Kidney (tissue), 14 donors: ENCODE measurements around the gene SNX13. TPM values are rescaled to one million over a fixed set of nuclear protein-coding genes. Genes with fewer than 3 reads are reported as not detected.

Experiments
- DNase-seq, 5 donors: peaks; one replicate each; pipeline ENCODE4 v3.0.0-alpha.2; 2013 to 2020
- FAIRE-seq: peaks from 2 replicates; lab custom pipeline; 2012; peaks lifted over from hg19 to GRCh38; lab: Jason Lieb, UNC
- H3K27ac ChIP-seq, 2 donors: one replicate each; pipeline ENCODE4 v1.7.0; 2013; ENCODE audit warnings: low read depth in 2 of 2, low read length in 2 of 2, inconsistent platforms in 1 of 2
- H3K27me3 ChIP-seq: one replicate; pipeline ENCODE4 v1.7.1; 2013; ENCODE audit warnings: low read length, inconsistent platforms; ENCODE audit not compliant: control insufficient read depth, insufficient read depth
- H3K36me3 ChIP-seq, 3 donors: one replicate each; pipeline versions ENCODE4 v1.7.0 to v1.7.1; 2013; ENCODE audit warnings: low read length in 3 of 3, control low read depth in 1 of 3, inconsistent platforms in 1 of 3; ENCODE audit not compliant: insufficient read depth in 3 of 3, control insufficient read depth in 2 of 3
- H3K4me1 ChIP-seq, 3 donors: one replicate each; pipeline versions ENCODE4 v1.7.0 to v1.7.1; 2013; ENCODE audit warnings: low read length in 3 of 3, inconsistent platforms in 1 of 3, low read depth in 1 of 3; ENCODE audit not compliant: control insufficient read depth in 2 of 3, insufficient read depth in 2 of 3
- H3K4me3 ChIP-seq, 3 donors: one replicate each; pipeline versions ENCODE4 v1.7.0 to v1.8.1; 2013; ENCODE audit warnings: low read length in 3 of 3, control low read depth in 1 of 3, inconsistent platforms in 1 of 3
- H3K9ac ChIP-seq, 3 donors: one replicate each; pipeline versions ENCODE4 v1.7.0 to v1.7.1; 2013; ENCODE audit warnings: low read length in 3 of 3, control low read depth in 1 of 3, inconsistent platforms in 1 of 3
- H3K9me3 ChIP-seq, 3 donors: one replicate each; pipeline versions ENCODE4 v1.7.0 to v1.7.1; 2013; ENCODE audit warnings: low read length in 3 of 3, control low read depth in 1 of 3, inconsistent platforms in 1 of 3; ENCODE audit not compliant: control insufficient read depth in 2 of 3, insufficient read depth in 1 of 3
- intact Hi-C: fragments of 100-400 bp; cut with DNase I; formaldehyde crosslinking; loops from one replicate; pipeline ENCODE4 v1.11.1; 2022
- polyA plus RNA-seq: library from polyadenylated mRNA; stranded (reverse); fragments of 350-450 nt; fragmentation: Illumina TruSeq; extraction: RNeasy Lipid Tissue Mini Kit (QIAGEN cat#74804); gene quantifications from one replicate; pipeline ENCODE4 v1.2.3, GENCODE V29; 2014; ENCODE audit warnings: low read depth, low replicate concordance; ENCODE audit not compliant: insufficient read depth
- total RNA-seq: library from RNA; stranded (reverse); fragmentation: NEBNext Ultra II Directional; extraction: Animal tissue kit (Norgen Biotek cat#: 25700); gene quantifications from one replicate; pipeline ENCODE4 v1.2.1, GENCODE V29; 2021
- TF ChIP-seq, protein P1 (sequence below): IDR thresholded peaks from 3 replicates; pipeline ENCODE4 v1.5.1; 2012; ENCODE audit warnings: mild to moderate bottlenecking, moderate library complexity, borderline replicate concordance; ENCODE audit not compliant: insufficient read depth; ENCODE audit errors: extremely low read depth
- donor health status: control.
- donor health status: control.
- donor health status: control.
- donor health status: control.
- donor health status: control.
- donor health status: DM: yes; HTN: yes; CAD: no.
- donor health status: Normal renal cell carcinoma (clear cell type).

The SNX13 gene
- total and polyA plus RNA-seq, 2 donors from 2014 or later: 9.9 to 57.0 TPM

DNA sequence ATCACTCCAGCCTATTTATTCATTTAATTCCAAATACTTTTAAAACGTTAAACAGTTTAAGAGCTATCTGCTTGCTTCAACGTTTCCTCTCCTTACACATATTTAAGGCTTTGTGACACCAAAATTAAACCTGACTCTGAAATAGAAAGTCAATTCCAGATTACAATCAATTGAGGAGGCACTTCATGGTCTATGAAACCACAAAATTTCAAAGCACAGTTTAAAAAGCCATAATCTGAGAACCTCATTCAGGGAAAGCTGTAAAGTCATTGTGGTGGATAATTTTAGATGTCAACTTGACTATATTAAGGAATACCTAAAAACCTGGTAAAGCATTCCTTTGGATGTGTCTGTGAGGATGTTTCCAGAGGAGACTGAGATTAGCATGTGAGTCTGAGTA, 6.2 kb downstream of the SNX13 start:
- Histone ChIP-seq H3K27me3 (no peaks in the 10 kb centered on the region), H3K36me3 (no peaks in the 10 kb centered on the region), H3K9ac (no peak overlapping the region), H3K9me3 (no peaks in the 10 kb centered on the region), H3K4me1 (peaks cover 0 to 8% (median 5%) of the 10 kb centered on the region in 3 donors), H3K4me3 (no peak overlapping the region), H3K27ac (no peak overlapping the region)
- FAIRE-seq: no peak
- intact Hi-C loops: no loop called here
- TF ChIP-seq, protein P1, sequence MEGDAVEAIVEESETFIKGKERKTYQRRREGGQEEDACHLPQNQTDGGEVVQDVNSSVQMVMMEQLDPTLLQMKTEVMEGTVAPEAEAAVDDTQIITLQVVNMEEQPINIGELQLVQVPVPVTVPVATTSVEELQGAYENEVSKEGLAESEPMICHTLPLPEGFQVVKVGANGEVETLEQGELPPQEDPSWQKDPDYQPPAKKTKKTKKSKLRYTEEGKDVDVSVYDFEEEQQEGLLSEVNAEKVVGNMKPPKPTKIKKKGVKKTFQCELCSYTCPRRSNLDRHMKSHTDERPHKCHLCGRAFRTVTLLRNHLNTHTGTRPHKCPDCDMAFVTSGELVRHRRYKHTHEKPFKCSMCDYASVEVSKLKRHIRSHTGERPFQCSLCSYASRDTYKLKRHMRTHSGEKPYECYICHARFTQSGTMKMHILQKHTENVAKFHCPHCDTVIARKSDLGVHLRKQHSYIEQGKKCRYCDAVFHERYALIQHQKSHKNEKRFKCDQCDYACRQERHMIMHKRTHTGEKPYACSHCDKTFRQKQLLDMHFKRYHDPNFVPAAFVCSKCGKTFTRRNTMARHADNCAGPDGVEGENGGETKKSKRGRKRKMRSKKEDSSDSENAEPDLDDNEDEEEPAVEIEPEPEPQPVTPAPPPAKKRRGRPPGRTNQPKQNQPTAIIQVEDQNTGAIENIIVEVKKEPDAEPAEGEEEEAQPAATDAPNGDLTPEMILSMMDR: no peak
- no peak for DNase-seq

DNA sequence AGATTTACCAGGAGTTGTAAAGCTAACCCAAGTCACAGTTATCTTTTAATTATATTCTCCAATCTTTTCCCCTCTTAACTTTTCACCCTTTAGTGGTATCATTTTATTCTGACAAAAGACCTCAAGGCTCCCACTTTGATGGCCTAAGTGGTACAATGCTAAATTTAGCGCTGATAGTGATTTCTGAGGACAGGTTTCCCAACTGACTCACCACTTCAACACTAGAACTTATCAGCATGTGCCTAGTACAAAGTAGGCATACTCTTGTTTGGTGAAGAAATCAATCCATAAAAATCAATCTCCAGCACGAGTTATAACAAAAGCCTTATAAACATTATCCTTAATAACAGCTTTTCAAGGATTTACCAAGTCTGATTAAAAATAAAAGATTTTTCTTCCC, 7.5 kb downstream of the SNX13 start:
- no peak for FAIRE-seq
- H3K4me1 ChIP-seq: peaks cover 0 to 7% (median 4%) of the 10 kb centered on the region in 3 donors
- H3K36me3 ChIP-seq: no peaks in the 10 kb centered on the region
- TF ChIP-seq, protein P1: no peak
- no peak overlapping the region for H3K4me3 ChIP-seq
- H3K27me3 ChIP-seq: no peaks in the 10 kb centered on the region
- no peak overlapping the region for H3K9ac ChIP-seq
- DNase-seq: no peak
- no peak overlapping the region for H3K27ac ChIP-seq
- intact Hi-C loops: no loop called here
- H3K9me3 ChIP-seq: no peaks in the 10 kb centered on the region

DNA sequence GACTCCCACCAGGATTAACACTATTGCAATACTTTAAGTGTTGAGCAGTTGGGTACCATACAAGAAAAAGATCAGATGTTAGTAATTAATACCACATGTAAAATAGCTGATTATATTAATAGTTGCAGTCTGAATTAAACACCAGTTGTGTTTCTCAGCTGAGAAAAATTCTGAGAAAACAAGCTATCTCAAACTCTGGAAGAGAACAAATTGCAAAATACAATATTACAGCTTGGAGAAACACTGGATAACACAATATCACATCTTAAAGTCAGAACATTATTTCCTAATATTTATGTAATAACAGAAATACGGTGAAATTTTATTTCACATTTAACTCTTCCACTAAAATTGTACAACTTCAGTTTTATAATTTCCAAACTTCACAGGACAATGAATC, 9.2 kb downstream of the SNX13 start:
- H3K36me3 ChIP-seq: no peaks in the 10 kb centered on the region
- no peaks in the 10 kb centered on the region for H3K27me3 ChIP-seq
- DNase-seq (no peak), FAIRE-seq (no peak)
- H3K4me1 ChIP-seq: peaks cover 0 to 2% (median 0%) of the 10 kb centered on the region in 3 donors
- intact Hi-C loops: no loop called here
- H3K27ac ChIP-seq: no peak overlapping the region
- H3K4me3 ChIP-seq: no peak overlapping the region
- TF ChIP-seq, protein P1: no peak
- no peaks in the 10 kb centered on the region for H3K9me3 ChIP-seq
- no peak overlapping the region for H3K9ac ChIP-seq

DNA sequence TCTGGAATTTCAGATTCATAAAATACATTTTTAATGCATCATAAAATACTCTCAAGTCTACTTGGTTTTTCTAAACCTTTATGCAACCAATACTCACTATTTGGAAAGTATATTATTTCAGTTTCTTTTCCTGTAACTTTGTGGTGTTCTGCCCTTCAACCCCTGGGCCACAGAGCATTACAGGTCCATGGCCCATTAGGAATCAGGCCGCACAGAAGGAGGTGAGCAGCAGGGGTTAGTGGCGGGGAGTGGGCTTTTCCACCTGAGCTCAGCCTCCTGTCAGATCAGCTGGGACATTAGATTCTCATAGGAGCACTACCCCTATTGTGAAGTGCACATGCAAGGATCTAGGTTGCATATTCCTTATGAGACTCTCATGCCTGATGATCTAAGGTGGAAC, 9.7 kb downstream of the SNX13 start:
- Histone ChIP-seq H3K36me3 (no peaks in the 10 kb centered on the region), H3K27ac (no peak overlapping the region), H3K9ac (no peak overlapping the region), H3K9me3 (no peaks in the 10 kb centered on the region), H3K27me3 (no peaks in the 10 kb centered on the region), H3K4me3 (no peak overlapping the region), H3K4me1 (no peaks in the 10 kb centered on the region)
- TF ChIP-seq, protein P1: no peak
- DNase-seq: no peak
- FAIRE-seq: no peak
- intact Hi-C loops: no loop called here
